ENCODE results near the gene NIPAL3. TPM values are rescaled to one million over a fixed set of nuclear protein-coding genes. Genes with fewer than 3 reads are reported as not detected.

The NIPAL3 gene
- total RNA-seq, 1 experiment from 2014 or later, result 7.7 TPM

GRCh38 chr1:24503059-24503751 is 87.6 kb downstream of the NIPAL3 start:
- H3K4me2 ChIP-seq (ENCODE audit: insufficient read depth, insufficient read length, low read length), result peak overlapping the region; percentile 71
- no peak overlapping the region for H4K91ac ChIP-seq (ENCODE audit: insufficient read length, low read depth, low read length)
- H3K23ac ChIP-seq (ENCODE audit: insufficient read length, low read depth, low read length), result no peak overlapping the region
- no peaks in the 10 kb centered on the region for H3K79me2 ChIP-seq (ENCODE audit: insufficient read depth, low read length)
- Mint-ChIP-seq H3K4me3 (peak overlapping the region; percentile 82 to 95), H3K36me3 (ENCODE audit: insufficient read depth in 1 of 3, low read depth in 3 of 3) (no peaks in the 10 kb centered on the region; a peak in 1 of 7 replicates), H3K9me3 (no peaks in the 10 kb centered on the region), H3K4me1 (peaks cover 52 to 56% of the 10 kb centered on the region in 2 experiments), H3K27me3 (ENCODE audit: low read depth) (peaks cover 7% of the 10 kb centered on the region), H3K27ac (peak overlapping the region in 1 of 3 experiments; percentile 81; a peak in 2 of 7 replicates)
- no peak overlapping the region for H2BK20ac ChIP-seq (ENCODE audit: low read depth, low read length, poor library complexity, severe bottlenecking)
- H3K56ac ChIP-seq (ENCODE audit: insufficient read length, low read depth, low read length), result no peak overlapping the region
- H3K14ac ChIP-seq (ENCODE audit: insufficient read depth, low read length), result peak overlapping the region; percentile 43; the same call in 1 of the 2 replicates
- H3T11ph ChIP-seq (ENCODE audit: low read length), result no peak overlapping the region
- no peak overlapping the region for H3K18ac ChIP-seq (ENCODE audit: insufficient read length, low read depth, low read length)
- H2BK15ac ChIP-seq (ENCODE audit: low read depth, low read length), result no peak overlapping the region
- no peak overlapping the region for H3K4ac ChIP-seq (ENCODE audit: low read depth, low read length)
- no peaks in the 10 kb centered on the region for H3K27me3 ChIP-seq (ENCODE audit: insufficient read depth, low read length)
- peaks cover 4% of the 10 kb centered on the region; the same call in 1 of the 2 replicates for H3K4me1 ChIP-seq (ENCODE audit: insufficient read depth, low read length)
- no peak for DNase-seq
- no peak overlapping the region for H2AFZ ChIP-seq (ENCODE audit: low read length)
- H3K9me3 ChIP-seq (ENCODE audit: control insufficient read depth, low read depth, low read length), result no peaks in the 10 kb centered on the region
- no peak overlapping the region for H2BK120ac ChIP-seq (ENCODE audit: low read depth, low read length, poor library complexity, severe bottlenecking)
- H2BK12ac ChIP-seq (ENCODE audit: insufficient read length, low read depth, low read length), result no peak overlapping the region
- no peak overlapping the region for H4K5ac ChIP-seq (ENCODE audit: insufficient read length, low read depth, low read length)
- TF ChIP-seq CTCF (conservative IDR thresholded peaks at IDR 0.05), result no peak
- no peaks in the 10 kb centered on the region for H4K20me1 ChIP-seq (ENCODE audit: control insufficient read depth, insufficient read depth, insufficient read length)
- no peak overlapping the region for H4K8ac ChIP-seq (replicated peaks; ENCODE audit: insufficient read length, low read depth, low read length)
- no CpG with 5 or more reads among the region's 53 CpGs for WGBS (ENCODE audit: extremely low coverage, insufficient read length, low lambda C conversion rate)
- H3K9ac ChIP-seq (ENCODE audit: extremely low read depth, insufficient read length, low read length), result no peak overlapping the region
- H3K27ac ChIP-seq (ENCODE audit: insufficient read length, low read depth, low read length), result no peak overlapping the region
- H3K23me2 ChIP-seq (ENCODE audit: insufficient read length, low read depth, low read length, poor library complexity, severe bottlenecking), result peaks cover 9% of the 10 kb centered on the region
- no peak overlapping the region for H2BK5ac ChIP-seq (ENCODE audit: insufficient read length, low read length)
- H3K79me1 ChIP-seq (ENCODE audit: insufficient read depth, low read depth, low read length, poor library complexity, severe bottlenecking), result no peaks in the 10 kb centered on the region
- H2AK5ac ChIP-seq (ENCODE audit: insufficient read length, low read length), result no peak overlapping the region

Measured in H9 (cell line).